Measurements from ENCODE around the gene CTNNBIP1. TPM values are rescaled to one million over a fixed set of nuclear protein-coding genes. Genes with fewer than 3 reads are reported as not detected.

The CTNNBIP1 gene
- polyA plus RNA-seq, 3 donors, result 26.2 to 26.8 (median 26.3) TPM

DNA sequence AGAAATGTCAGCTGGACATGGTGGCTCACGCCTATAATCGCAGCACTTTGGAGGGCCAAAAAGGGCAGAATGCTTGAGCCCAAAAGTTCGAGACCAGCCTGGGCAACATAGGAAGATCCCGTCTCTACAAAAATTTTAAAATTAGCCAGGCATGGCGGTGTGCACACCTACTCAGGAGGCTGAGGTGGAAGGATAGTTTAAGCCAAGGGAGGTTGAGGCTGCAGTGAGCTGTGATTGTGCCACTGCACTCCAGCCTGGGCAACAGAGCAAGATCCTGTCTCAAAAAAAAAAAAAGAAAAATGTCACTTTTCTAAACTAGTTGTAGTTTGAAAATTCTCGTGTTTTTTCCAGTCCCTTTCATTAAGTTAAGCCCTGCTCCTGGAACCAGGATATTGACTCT lies 95.5 kb downstream of the CTNNBIP1 start:
- Mint-ChIP-seq H3K4me3 (no peak overlapping the region), H3K27ac (peak overlapping the region in 5 of 7 donors; percentile 23 to 68 (median 51))

DNA sequence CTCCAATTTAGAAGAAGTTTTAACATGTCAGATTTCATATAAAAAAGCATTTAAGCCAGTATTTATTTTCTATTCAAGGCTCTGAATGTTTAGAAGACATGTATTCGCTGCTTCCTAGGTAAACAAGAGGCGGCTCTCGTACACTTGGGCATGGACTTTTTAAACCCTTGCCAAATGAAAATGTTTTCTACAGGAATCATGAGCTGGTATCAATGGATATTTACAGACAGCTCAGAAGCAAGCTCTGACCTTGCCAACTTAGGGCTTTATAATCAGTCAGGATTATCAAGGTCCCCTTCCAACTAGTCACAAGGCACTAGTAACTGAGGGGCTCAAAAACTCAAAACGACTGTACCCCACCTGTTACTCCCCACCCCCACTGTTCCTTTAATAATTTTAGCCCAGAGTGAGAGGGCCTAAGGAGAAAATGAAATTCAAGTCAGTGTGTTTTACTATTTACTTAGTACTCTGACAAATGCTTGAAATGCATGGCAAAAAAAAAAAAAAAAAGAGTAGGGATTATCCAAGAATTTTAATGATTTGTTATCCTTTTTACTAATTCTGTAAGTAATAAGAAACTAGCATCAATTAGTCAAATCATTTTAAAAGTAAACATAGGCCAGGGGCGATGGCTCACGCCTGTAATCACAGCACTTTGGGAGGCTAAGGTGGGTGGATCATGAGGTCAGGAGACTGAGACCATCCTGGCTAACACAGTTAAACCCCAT lies 98.7 kb downstream of the CTNNBIP1 start:
- no peak overlapping the region for H3K27ac ChIP-seq (ENCODE audit: low read depth in 1 of 2, low read length in 2 of 2)
- DNase-seq, result no peak
- peaks cover 78% of the 10 kb centered on the region for H3K79me2 ChIP-seq (ENCODE audit: insufficient read depth, low read length)
- 100% methylated on average over 3 of the region's 6 CpGs for WGBS (ENCODE audit: insufficient coverage)
- peaks cover 0 to 8% of the 10 kb centered on the region in 2 donors for H3K36me3 ChIP-seq (replicated peaks in 1 of 2; ENCODE audit: control insufficient read depth in 1 of 2, insufficient read depth in 2 of 2, low read length in 2 of 2)
- Mint-ChIP-seq H3K27me3 (ENCODE audit: low read depth in 3 of 3) (no peaks in the 10 kb centered on the region), H3K4me3 (no peak overlapping the region), H3K9me3 (peaks cover 0 to 2% (median 0%) of the 10 kb centered on the region in 7 donors), H3K27ac (no peak overlapping the region), H3K36me3 (peaks cover 5 to 6% of the 10 kb centered on the region in 2 donors), H3K4me1 (peaks cover 18% of the 10 kb centered on the region)
- no peak overlapping the region for H3K4me2 ChIP-seq (replicated peaks; ENCODE audit: extremely low read depth, low read length, poor library complexity, severe bottlenecking)
- peaks cover 8 to 9% of the 10 kb centered on the region in 2 donors for H3K4me1 ChIP-seq (ENCODE audit: control insufficient read depth in 1 of 2, insufficient read depth in 2 of 2, low read length in 2 of 2)
- H3K27me3 ChIP-seq (ENCODE audit: control insufficient read depth in 2 of 2, insufficient read depth in 2 of 2, low read length in 2 of 2), result no peaks in the 10 kb centered on the region
- H3K9me3 ChIP-seq (replicated peaks in 1 of 2; ENCODE audit: control insufficient read depth in 1 of 2, insufficient read depth in 1 of 2, low read length in 2 of 2), result no peaks in the 10 kb centered on the region
- H3K9ac ChIP-seq (ENCODE audit: insufficient read depth, low read length, poor library complexity, severe bottlenecking), result no peak overlapping the region
- intact Hi-C loops (cut with micrococcal nuclease), result no loop called here
- H3K4me3 ChIP-seq (replicated peaks in 1 of 3; ENCODE audit: low read depth in 2 of 3, low read length in 3 of 3), result no peak overlapping the region
- TF ChIP-seq, protein P1, sequence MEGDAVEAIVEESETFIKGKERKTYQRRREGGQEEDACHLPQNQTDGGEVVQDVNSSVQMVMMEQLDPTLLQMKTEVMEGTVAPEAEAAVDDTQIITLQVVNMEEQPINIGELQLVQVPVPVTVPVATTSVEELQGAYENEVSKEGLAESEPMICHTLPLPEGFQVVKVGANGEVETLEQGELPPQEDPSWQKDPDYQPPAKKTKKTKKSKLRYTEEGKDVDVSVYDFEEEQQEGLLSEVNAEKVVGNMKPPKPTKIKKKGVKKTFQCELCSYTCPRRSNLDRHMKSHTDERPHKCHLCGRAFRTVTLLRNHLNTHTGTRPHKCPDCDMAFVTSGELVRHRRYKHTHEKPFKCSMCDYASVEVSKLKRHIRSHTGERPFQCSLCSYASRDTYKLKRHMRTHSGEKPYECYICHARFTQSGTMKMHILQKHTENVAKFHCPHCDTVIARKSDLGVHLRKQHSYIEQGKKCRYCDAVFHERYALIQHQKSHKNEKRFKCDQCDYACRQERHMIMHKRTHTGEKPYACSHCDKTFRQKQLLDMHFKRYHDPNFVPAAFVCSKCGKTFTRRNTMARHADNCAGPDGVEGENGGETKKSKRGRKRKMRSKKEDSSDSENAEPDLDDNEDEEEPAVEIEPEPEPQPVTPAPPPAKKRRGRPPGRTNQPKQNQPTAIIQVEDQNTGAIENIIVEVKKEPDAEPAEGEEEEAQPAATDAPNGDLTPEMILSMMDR (IDR thresholded peaks at IDR 0.05), result no peak
- H4K20me1 ChIP-seq (ENCODE audit: insufficient read depth, low read length), result peaks cover 50% of the 10 kb centered on the region
- H2AFZ ChIP-seq (ENCODE audit: insufficient read depth, low read depth, low read length, poor library complexity, severe bottlenecking), result no peak overlapping the region

More for the DNA sequence above, 95.5 kb downstream of the CTNNBIP1 start:
- H3K36me3 Mint-ChIP-seq, result peaks cover 0 to 3% of the 10 kb centered on the region in 2 donors
- TF ChIP-seq, protein P1 (IDR thresholded peaks at IDR 0.05), result no peak
- Histone ChIP-seq H3K79me2 (ENCODE audit: insufficient read depth, low read length) (peaks cover 76% of the 10 kb centered on the region), H3K4me2 (replicated peaks; ENCODE audit: extremely low read depth, low read length, poor library complexity, severe bottlenecking) (no peak overlapping the region), H3K27me3 (ENCODE audit: control insufficient read depth in 2 of 2, insufficient read depth in 2 of 2, low read length in 2 of 2) (no peaks in the 10 kb centered on the region), H3K9me3 (replicated peaks in 1 of 2; ENCODE audit: control insufficient read depth in 1 of 2, insufficient read depth in 1 of 2, low read length in 2 of 2) (no peaks in the 10 kb centered on the region), H3K4me3 (replicated peaks in 1 of 3; ENCODE audit: low read depth in 2 of 3, low read length in 3 of 3) (no peak overlapping the region), H3K27ac (ENCODE audit: low read depth in 1 of 2, low read length in 2 of 2) (peak overlapping the region in 1 of 2 donors; percentile 52), H3K9ac (ENCODE audit: insufficient read depth, low read length, poor library complexity, severe bottlenecking) (no peak overlapping the region), H4K20me1 (ENCODE audit: insufficient read depth, low read length) (peaks cover 26% of the 10 kb centered on the region), H3K4me1 (ENCODE audit: control insufficient read depth in 1 of 2, insufficient read depth in 2 of 2, low read length in 2 of 2) (peaks cover 8 to 9% of the 10 kb centered on the region in 2 donors), H3K36me3 (replicated peaks in 1 of 2; ENCODE audit: control insufficient read depth in 1 of 2, insufficient read depth in 2 of 2, low read length in 2 of 2) (no peaks in the 10 kb centered on the region), H2AFZ (ENCODE audit: insufficient read depth, low read depth, low read length, poor library complexity, severe bottlenecking) (no peak overlapping the region)
- peaks cover 19% of the 10 kb centered on the region for H3K4me1 Mint-ChIP-seq
- WGBS (ENCODE audit: insufficient coverage), result 100% methylated on average over 5 of the region's 6 CpGs
- intact Hi-C loops (cut with micrococcal nuclease), result no loop called here
- DNase-seq, result no peak
- H3K27me3 Mint-ChIP-seq (ENCODE audit: low read depth in 3 of 3), result no peaks in the 10 kb centered on the region
- peaks cover 0 to 2% (median 0%) of the 10 kb centered on the region in 7 donors for H3K9me3 Mint-ChIP-seq

All from CD14-positive monocyte (primary cell).